IPS-18c (cell line): ENCODE results near the gene HOATZ.

ENCODE experiments used
- H3K4me3 ChIP-seq: 2 replicates; pipeline ENCODE4 v1.7.0; 2013; ENCODE audit warnings: low read depth, mild to moderate bottlenecking, low read length, moderate library complexity; ENCODE audit not compliant: insufficient read depth
- H3K9me3 ChIP-seq: one replicate; pipeline ENCODE4 v1.6.1; 2013; ENCODE audit warnings: mild to moderate bottlenecking, low read length, moderate library complexity; ENCODE audit not compliant: control insufficient read depth, insufficient read depth

HOATZ gene

DNA sequence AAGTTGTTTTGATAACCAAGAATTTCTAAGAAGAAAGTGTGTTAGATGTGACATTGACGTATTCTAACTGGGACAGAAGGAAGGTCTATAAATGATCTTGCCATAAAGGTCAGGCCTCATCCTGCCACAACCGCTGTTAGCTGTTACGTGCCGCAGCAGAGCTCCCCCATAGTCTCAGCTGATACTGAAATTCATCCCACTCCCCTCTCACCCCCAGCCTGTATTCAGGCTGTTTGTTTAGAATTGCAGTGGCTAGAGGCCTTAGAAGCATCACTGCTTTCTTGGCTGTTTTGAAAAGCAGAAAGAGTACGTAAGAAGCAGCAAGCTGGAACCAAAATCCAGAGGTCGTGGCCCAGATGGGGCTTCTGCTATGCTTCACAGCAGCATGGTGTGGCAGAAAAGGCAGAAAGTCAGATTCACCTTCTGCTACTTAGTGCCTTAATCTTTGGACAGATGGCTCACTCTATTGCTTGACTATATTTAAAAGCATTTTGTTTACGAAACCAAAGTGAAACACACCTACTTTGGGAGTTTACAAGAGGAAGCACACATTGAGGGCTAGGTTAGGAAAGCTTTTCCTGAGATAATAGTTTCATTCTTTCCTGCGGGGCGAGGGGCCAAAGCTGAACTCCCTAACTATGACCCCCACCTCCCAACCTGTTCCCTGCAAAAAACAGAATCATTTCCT is 25.0 kb downstream of the HOATZ start:
- Histone ChIP-seq H3K9me3 (peaks cover 2% of the 10 kb centered on the region), H3K4me3 (peak overlapping the region; percentile 71; the same call in 1 of the 2 replicates)

DNA sequence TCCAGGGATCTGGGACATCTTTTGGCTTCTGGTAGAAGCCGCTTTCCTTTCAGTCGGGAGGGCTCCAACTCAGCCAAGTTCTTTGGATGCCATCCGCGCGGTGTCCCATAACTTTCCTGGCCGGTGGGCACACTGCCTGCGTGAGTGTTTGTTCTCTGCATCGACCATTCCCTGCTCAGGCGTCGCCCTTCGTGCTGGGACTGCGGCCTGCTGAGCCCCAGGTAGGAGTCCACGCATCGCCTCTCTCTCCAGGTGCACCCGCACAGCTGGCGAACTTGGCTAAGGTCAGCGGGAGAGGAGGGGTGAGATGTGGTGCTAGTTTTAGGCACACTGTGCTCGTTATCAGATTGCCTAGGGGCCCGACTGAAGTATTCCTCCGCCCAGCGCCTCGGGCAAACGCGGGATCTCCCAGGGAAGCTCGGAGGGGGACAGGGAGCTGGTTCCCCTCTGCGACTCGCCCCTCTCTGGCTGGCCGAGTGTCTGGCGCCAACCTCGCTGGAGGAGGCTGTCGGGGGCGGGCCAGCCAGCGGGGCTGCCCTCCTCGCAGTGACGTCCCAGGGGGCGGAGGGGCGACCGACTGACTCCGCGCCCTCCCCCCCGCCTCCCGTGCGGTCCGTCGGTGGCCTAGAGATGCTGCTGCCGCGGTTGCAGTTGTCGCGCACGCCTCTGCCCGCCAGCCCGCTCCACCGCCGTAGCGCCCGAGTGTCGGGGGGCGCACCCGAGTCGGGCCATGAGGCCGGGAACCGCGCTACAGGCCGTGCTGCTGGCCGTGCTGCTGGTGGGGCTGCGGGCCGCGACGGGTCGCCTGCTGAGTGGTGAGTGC is 25.7 kb downstream of the HOATZ start, which contains the start of gene LAYN:
LAYN (plus strand) TSS at position 607 of the 823 bp plus-strand sequence; CDS start at position 731, 124 bp downstream.
- Histone ChIP-seq H3K4me3 (peak within 1 kb of the TSS; percentile 71), H3K9me3 (peaks cover 2% of the 10 kb centered on the region)

DNA sequence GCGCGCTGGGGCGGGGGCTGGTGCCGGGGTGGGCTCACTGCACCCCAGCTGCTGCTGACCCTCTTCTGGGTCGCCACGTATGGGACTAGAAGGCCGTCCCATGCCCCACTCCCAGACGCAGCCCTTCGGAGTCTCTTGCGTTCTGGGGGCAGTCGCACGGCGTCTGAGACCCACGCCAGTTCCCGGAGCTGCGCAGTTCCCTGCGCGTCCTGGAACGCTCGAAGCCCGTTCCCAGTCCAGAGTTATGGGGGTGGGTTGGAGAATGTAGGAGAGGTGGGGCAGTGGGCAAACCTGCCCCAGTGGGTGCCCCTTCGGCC is 26.3 kb downstream of the HOATZ start:
- H3K9me3 ChIP-seq = peaks cover 2% of the 10 kb centered on the region
- H3K4me3 ChIP-seq = peak overlapping the region; percentile 71

DNA sequence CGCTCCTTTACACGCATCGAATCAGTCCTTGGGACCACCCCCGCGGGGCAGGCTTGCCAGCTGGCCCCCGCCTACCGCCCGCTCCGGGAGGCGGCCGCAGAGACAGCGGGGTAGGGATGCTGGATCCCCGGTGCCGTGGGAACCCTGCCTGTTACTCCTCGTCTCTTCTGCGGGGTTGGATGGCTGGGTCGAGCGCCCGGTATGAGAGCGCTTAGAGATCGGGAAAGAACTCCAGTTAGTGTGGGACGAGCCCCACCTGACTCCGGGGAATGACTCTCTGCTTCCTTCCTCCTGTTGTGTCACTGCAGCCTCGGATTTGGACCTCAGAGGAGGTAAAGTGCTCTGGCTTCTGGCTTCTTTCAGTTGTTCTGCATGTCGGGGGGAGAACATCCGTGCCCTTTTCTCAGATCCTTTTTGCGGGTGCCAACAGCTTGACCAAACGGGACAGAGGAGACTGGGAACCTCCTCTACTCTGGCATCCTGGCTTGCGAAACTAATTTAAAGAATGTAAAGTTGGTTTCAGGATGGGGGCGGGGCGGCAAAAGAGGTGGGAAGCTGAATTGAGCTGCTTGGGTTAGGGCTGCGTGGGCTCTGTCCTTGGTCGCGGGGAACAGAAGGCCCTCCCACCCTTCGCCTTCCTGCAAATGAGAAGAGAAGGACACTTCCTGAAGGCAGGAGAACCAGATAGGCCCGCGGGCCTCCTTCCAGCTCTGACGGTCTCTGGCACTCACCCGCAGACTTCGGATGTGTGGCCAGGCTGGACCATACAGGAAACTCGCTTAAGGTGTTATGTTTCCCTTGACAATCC is 26.9 kb downstream of the HOATZ start:
- Histone ChIP-seq H3K9me3 (peaks cover 2% of the 10 kb centered on the region), H3K4me3 (peak overlapping the region; percentile 71)

DNA sequence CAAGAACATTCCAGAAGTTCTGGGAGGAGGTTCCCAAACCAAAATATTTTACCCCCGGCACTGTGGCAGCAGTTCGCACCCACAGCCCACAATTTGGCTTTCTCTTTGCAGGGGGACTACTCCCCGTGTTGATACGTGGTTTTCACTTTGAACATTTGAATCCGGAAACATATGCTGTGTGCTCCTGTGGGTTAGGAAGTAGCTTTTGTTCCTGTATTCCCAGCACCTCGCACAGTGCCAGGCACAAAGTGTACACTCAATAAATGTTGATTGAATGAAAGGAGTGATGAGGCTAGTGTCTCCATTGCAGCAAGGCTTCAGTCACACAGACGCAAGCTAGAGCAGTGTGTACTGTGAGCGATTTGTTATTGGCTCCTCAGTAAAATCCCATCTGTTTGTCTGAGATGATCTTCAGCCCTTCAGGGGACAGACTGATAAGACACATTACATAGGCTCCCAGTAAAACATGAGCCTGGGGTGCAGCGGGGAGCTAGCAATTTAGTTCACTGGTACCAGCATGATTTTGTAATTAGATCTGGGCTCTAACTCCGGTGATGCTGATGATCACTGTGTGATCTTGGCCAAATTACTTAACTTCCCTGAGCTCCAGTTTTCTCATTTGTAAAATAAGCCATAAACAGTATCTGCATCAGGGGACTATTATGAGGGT is 28.2 kb downstream of the HOATZ start:
- Histone ChIP-seq H3K4me3 (no peak overlapping the region), H3K9me3 (peaks cover 1% of the 10 kb centered on the region)

DNA sequence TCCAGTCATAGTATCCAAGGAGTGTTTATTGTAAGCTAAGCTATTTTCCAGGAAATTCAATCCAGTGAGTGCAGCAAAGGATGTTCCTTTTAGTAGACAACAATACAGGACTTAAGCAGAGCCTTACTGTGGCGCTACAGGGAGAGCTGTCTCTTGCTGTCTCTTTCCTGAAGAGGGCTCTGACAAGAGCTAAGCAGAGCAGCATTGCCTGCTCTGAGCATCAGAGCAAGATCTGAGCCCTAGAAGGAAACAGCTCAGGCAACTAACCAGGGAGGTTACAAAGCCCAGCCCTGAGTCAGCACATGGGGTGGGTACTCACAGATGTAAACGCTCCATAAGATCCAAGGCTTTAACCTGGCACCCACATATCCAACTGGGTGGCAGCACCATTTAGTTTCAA is 33.9 kb downstream of the HOATZ start:
- H3K4me3 ChIP-seq = no peak overlapping the region
- H3K9me3 ChIP-seq = no peaks in the 10 kb centered on the region

DNA sequence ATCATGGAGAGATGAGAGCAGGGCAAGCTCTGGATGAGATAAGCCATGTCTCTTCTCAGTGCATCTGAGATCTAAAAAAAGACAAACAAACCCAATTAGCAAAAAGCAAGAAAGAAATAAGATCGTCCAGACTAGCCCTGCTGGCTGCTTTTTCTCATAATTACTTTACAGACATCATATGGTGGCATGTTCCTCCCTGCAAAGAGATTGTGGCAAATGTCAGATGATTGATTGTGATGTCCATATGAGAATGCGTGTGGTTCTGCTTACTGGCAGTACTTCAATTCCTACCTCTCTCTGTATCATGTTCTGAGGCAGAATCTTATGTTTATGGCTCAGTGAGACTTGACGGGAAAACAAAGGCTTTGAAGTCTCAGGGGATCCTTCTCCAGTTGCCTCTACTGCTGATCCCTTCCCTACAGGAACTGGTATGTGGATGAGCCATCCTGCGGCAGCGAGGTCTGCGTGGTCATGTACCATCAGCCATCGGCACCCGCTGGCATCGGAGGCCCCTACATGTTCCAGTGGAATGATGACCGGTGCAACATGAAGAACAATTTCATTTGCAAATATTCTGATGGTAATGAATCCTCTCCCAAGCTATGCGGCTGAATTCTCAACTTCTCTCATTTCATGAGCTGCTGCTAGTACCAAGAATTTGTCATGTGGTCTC is 34.8 kb downstream of the HOATZ start:
- H3K4me3 ChIP-seq = no peak overlapping the region
- no peaks in the 10 kb centered on the region for H3K9me3 ChIP-seq

DNA sequence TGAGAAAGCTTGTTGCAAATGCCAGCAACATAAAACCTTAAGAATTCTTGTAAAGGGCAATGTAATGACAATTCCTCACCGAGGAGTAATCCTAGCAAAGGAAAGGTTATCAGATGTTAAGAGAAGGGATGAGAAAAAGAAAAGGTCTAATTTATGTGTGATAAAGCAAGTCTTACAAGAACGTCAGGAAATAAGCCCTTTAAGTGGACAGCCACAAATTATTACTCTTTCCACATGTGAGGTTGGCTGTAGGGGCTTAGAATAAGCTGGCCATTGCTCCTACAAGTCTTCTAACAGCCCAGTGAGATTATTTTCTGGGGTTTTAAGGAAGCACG is 35.3 kb downstream of the HOATZ start:
- H3K9me3 ChIP-seq = no peaks in the 10 kb centered on the region
- H3K4me3 ChIP-seq = no peak overlapping the region

DNA sequence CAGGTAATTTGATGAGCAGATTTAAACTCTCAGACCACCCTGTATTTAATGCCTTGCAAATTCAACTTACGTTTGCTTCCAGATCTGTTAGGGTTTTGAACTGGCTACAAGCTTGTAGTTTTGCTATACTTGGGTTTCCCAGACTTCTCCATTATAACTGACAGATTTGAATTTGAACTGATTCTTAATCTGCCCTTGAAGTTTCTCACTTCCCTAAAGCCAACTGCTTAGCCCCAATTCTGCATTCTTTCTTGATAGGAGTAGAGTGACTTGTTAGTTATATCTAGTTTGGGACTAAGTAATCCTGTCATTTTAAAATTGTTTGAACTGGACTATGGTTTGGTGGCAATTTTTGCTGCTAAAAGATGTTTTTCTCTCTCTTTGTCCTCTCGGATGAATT is 35.7 kb downstream of the HOATZ start:
- no peak overlapping the region for H3K4me3 ChIP-seq
- H3K9me3 ChIP-seq = no peaks in the 10 kb centered on the region

DNA sequence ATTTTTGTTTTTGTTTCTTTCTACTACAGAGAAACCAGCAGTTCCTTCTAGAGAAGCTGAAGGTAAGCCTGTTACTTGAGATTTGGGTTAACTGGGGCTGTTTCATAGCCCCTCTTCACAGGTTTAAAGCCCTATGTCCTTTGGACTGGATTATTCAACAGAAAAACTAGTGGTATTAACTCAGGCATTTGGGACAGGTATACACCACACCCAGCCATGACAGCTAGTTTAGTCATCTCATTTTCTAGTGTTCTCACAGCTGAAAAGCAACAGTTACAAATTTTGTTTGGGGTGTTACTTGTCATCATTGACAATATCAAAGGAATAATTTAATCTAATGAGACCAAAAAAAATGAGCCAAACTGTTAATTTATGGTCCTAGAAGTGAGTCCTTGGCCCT is 40.0 kb downstream of the HOATZ start:
- Histone ChIP-seq H3K4me3 (no peak overlapping the region), H3K9me3 (peaks cover 5% of the 10 kb centered on the region)

DNA sequence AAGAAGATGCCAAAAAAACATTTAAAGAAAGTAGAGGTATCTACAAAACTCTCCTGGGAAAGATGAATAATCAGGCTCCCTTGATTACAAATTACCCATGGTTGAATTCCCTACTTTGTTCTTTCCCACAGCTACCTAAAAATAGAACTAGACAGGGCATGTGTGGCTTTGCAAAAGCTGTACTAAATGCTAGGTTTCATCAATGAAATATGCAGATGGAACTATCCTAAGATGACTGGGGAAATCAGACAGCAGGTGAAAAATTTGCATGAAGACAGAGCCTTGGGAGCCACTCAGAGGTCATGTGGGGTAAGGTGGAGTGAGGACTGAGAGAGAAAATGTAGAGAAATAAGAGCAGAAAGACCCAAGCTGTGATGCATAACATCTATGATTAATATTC is 40.7 kb downstream of the HOATZ start:
- no peak overlapping the region for H3K4me3 ChIP-seq
- peaks cover 5% of the 10 kb centered on the region for H3K9me3 ChIP-seq

DNA sequence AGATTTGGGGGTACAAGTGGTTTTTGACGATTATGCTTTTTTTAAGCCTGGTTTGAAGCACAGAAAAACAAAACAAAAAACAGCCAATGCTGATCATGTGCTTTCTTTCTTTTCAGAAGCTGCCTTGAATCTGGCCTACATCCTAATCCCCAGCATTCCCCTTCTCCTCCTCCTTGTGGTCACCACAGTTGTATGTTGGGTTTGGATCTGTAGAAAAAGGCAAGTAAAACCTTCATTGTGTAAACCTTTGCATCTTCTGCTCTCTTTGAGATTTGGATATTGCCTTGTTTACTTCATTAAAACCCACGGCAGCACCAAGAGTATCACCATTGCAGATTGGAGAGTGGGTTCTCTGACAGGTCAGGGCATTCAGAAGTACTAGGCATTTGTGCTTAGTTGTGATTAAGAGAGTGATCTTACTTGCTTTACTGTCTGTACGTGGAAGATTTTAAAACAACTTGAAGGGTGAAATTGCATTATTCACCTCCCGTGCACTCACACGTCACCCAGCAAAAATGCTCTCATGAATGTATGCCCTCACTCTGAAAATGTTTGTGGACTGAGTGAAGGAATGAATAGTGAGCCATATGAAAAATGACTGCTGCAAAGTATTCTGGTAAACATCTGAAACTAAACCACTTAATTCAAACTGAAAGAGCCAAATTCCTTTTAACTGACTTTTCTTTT is 43.0 kb downstream of the HOATZ start:
- Histone ChIP-seq H3K4me3 (no peak overlapping the region), H3K9me3 (peaks cover 5% of the 10 kb centered on the region)

DNA sequence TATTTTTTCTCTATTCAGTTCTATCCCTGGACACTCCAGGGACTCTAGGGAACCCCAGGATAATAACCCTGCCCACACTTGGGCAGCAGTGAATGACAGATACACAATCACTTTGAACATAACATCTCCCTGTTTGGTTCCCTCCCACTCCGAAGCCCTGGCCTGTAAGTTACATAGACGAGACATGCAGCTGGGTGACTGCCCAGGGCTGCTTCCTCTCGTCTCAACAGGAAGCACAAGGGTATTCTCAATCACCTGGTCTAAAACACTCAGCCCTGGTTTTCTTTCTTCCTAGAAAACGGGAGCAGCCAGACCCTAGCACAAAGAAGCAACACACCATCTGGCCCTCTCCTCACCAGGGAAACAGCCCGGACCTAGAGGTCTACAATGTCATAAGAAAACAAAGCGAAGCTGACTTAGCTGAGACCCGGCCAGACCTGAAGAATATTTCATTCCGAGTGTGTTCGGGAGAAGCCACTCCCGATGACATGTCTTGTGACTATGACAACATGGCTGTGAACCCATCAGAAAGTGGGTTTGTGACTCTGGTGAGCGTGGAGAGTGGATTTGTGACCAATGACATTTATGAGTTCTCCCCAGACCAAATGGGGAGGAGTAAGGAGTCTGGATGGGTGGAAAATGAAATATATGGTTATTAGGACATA is 45.4 kb downstream of the HOATZ start:
- no peak overlapping the region for H3K4me3 ChIP-seq
- peaks cover 5% of the 10 kb centered on the region for H3K9me3 ChIP-seq

DNA sequence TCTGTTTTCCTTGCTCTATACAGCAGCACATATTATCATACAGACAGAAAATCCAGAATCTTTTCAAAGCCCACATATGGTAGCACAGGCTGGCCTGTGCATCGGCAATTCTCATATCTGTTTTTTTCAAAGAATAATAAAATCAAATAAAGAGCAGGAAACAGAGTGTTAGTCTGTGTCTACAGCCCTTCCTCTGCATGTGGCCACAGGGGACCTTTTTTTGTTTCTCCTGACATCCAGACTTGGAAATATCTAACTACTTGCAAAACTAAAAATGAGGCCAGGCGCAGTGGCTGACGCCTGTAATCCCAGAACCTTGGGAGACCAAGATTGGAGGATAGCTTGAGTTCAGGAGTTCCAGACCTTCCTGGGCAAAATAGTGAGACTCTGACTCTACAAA is 46.2 kb downstream of the HOATZ start:
- Histone ChIP-seq H3K9me3 (peaks cover 5% of the 10 kb centered on the region), H3K4me3 (no peak overlapping the region)

DNA sequence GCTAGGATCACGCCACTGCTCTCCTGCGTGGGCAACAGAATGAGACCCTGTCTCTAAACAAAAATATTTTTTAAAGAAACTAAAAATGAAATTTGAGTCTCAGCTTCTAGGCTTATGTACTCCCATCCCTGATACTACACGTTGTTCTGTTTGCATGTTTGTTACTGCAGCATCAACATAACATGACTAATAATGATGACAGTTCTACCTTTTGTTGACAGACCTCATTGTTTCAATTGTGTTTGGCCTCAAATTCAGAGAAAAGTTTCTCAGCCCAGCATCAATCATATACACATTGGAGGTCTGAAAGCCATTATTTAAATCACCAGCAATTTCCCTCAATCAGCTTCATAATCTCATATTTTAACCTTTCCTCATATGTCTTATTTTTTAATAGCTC is 46.7 kb downstream of the HOATZ start:
- no peak overlapping the region for H3K4me3 ChIP-seq
- H3K9me3 ChIP-seq = peaks cover 3% of the 10 kb centered on the region

DNA sequence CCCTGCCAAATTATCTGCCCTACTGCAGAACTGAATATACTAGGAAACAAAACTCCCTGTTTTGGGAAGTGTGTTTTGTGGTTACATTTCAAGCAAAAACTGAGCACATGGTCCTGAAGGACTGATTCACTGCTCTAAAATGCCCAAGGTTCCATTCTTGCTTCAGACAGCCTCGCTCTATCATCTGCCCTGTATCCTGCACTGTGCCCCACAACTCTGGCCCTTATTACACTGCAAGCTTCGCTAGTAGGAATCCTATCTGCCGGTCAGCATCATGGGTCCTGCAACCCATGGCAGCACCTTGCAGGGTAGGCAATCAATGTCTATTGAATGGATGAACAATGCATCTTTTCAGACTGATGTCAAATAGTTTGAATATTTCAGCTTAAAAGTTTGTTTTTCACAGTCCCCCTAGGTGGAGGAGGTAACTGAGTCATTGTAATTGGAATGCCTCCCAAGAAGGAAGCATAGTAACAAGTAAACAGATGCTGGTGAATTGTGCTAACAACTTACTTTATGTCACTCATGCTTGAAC is 47.3 kb downstream of the HOATZ start:
- H3K4me3 ChIP-seq = no peak overlapping the region
- H3K9me3 ChIP-seq = no peaks in the 10 kb centered on the region
